Glutamatergic neuron (in vitro differentiated cells): Measurements from ENCODE around the gene RNF17. TPM values are rescaled to one million over a fixed set of nuclear protein-coding genes. Genes with fewer than 3 reads are reported as not detected.
A peak's percentile ranks its signal among the peaks of the same experiment; 100 is the strongest.
"Not testable (repeated sequence)": the region's sequence is repeated elsewhere in the genome, so short reads cannot be mapped to it uniquely, and the experiment has no call there.

ENCODE experiments used
- DNase-seq: peaks from one replicate; pipeline ENCODE4 v3.0.0; 2022
- H3K27ac Mint-ChIP-seq: one replicate; pipeline ENCODE4 v1.8.0; 2020; ENCODE audit warnings: mild to moderate bottlenecking, mixed read lengths, inconsistent platforms; ENCODE audit not compliant: unreplicated experiment
- H3K27me3 Mint-ChIP-seq: one replicate; pipeline ENCODE4 v1.8.0; 2020; ENCODE audit warnings: mild to moderate bottlenecking, moderate library complexity, mixed read lengths, inconsistent platforms; ENCODE audit not compliant: unreplicated experiment
- H3K36me3 Mint-ChIP-seq: one replicate; pipeline ENCODE4 v1.8.0; 2020; ENCODE audit warnings: mild to moderate bottlenecking, mixed read lengths, inconsistent platforms; ENCODE audit not compliant: unreplicated experiment
- H3K4me1 Mint-ChIP-seq: one replicate; pipeline ENCODE4 v1.8.0; 2020; ENCODE audit warnings: mild to moderate bottlenecking, low read depth, mixed read lengths, inconsistent platforms; ENCODE audit not compliant: unreplicated experiment
- H3K4me3 Mint-ChIP-seq: one replicate; pipeline ENCODE4 v1.8.0; 2020; ENCODE audit warnings: mild to moderate bottlenecking, mixed read lengths, inconsistent platforms; ENCODE audit not compliant: unreplicated experiment
- H3K9me3 Mint-ChIP-seq: one replicate; pipeline ENCODE4 v1.8.0; 2020; ENCODE audit warnings: mild to moderate bottlenecking, moderate library complexity, mixed read lengths, inconsistent platforms; ENCODE audit not compliant: unreplicated experiment
- CTCF ChIP-seq: fragments of 200-600 bp; sonication (generic); IDR thresholded peaks from one replicate; pipeline ENCODE4 v1.5.0; 2021; ENCODE audit not compliant: partially characterized antibody, unreplicated experiment
- total RNA-seq: library from RNA; stranded (reverse); fragmentation: NEBNext Ultra II Directional; extraction: Animal tissue kit (Norgen Biotek cat#: 25700); gene quantifications from one replicate; pipeline ENCODE4 v1.2.1, GENCODE V29; 2021; ENCODE audit not compliant: unreplicated experiment

The RNF17 gene
- total RNA-seq, 1 donor from 2014 or later, result not detected

- no peak for TF ChIP-seq CTCF
- H3K36me3 Mint-ChIP-seq, result no peaks in the 10 kb centered on the region
- no peak overlapping the region for H3K4me3 Mint-ChIP-seq
- DNase-seq, result no peak
- H3K9me3 Mint-ChIP-seq, result peaks cover 2% of the 10 kb centered on the region
- no peak overlapping the region for H3K27ac Mint-ChIP-seq
- no peaks in the 10 kb centered on the region for H3K4me1 Mint-ChIP-seq
- peaks cover 3% of the 10 kb centered on the region for H3K27me3 Mint-ChIP-seq
Measured at GRCh38 chr13:24719139-24719538, 44.8 kb upstream of the RNF17 start.

GRCh38 chr13:24723206-24723605 is 40.8 kb upstream of the RNF17 start:
- Mint-ChIP-seq H3K4me3 (no peak overlapping the region), H3K27ac (no peak overlapping the region), H3K4me1 (no peaks in the 10 kb centered on the region), H3K9me3 (peaks cover 2% of the 10 kb centered on the region), H3K36me3 (no peaks in the 10 kb centered on the region), H3K27me3 (peaks cover 4% of the 10 kb centered on the region)
- DNase-seq, result no peak
- no peak for TF ChIP-seq CTCF

- peaks cover 2% of the 10 kb centered on the region for H3K9me3 Mint-ChIP-seq
- H3K27me3 Mint-ChIP-seq, result peaks cover 1% of the 10 kb centered on the region
- H3K4me3 Mint-ChIP-seq, result no peak overlapping the region
- H3K36me3 Mint-ChIP-seq, result no peaks in the 10 kb centered on the region
- TF ChIP-seq CTCF, result no peak
- no peaks in the 10 kb centered on the region for H3K4me1 Mint-ChIP-seq
- H3K27ac Mint-ChIP-seq, result no peak overlapping the region
- DNase-seq, result no peak
Measured at GRCh38 chr13:24724714-24725113, 39.3 kb upstream of the RNF17 start.

GRCh38 chr13:24725379-24725778 is 38.6 kb upstream of the RNF17 start:
- H3K4me1 Mint-ChIP-seq, result no peaks in the 10 kb centered on the region
- no peak for DNase-seq
- H3K27me3 Mint-ChIP-seq, result peaks cover 1% of the 10 kb centered on the region
- H3K4me3 Mint-ChIP-seq, result no peak overlapping the region
- H3K9me3 Mint-ChIP-seq, result peaks cover 2% of the 10 kb centered on the region
- no peak overlapping the region for H3K27ac Mint-ChIP-seq
- TF ChIP-seq CTCF, result no peak
- no peaks in the 10 kb centered on the region for H3K36me3 Mint-ChIP-seq

- TF ChIP-seq CTCF, result peak; percentile 73
- peak; percentile 59 for DNase-seq
- peaks cover 4% of the 10 kb centered on the region for H3K9me3 Mint-ChIP-seq
Measured at GRCh38 chr13:24727731-24728601, 36.0 kb upstream of the RNF17 start.

GRCh38 chr13:24730873-24731567 is 32.9 kb upstream of the RNF17 start:
- not testable (repeated sequence) for DNase-seq, H3K4me1 Mint-ChIP-seq, H3K36me3 Mint-ChIP-seq, H3K27me3 Mint-ChIP-seq, H3K27ac Mint-ChIP-seq, H3K9me3 Mint-ChIP-seq, H3K4me3 Mint-ChIP-seq

More at GRCh38 chr13:24727731-24728601, 36.0 kb upstream of the RNF17 start:
- no peak overlapping the region for H3K27ac Mint-ChIP-seq
- no peak overlapping the region for H3K4me3 Mint-ChIP-seq
- no peaks in the 10 kb centered on the region for H3K4me1 Mint-ChIP-seq
- peaks cover 1% of the 10 kb centered on the region for H3K27me3 Mint-ChIP-seq
- peaks cover 6% of the 10 kb centered on the region for H3K36me3 Mint-ChIP-seq
